GM11168 (cell line): ENCODE data around the gene SLC35E2B.
"Not testable (repeated sequence)": the region's sequence is repeated elsewhere in the genome, so short reads cannot be mapped to it uniquely, and the experiment has no call there.

Experiments used
- in situ Hi-C: fragments of 300-500 bp; cut with MboI; formaldehyde crosslinking; loops from one replicate; pipeline ENCODE4 v1.12.0; 2022; ENCODE audit warnings: low sequenced_read_pairs; ENCODE audit not compliant: unreplicated experiment

SLC35E2B gene

GRCh38 chr1:1692714-1693647, at the start of gene SLC35E2B:
TSS of gene SLC35E2B (minus strand) at chr1:1692795. CDS start at chr1:1676699, 16,096 bp downstream.
- in situ Hi-C loops: not testable (repeated sequence)

- in situ Hi-C loops: not testable (repeated sequence)
Measured at GRCh38 chr1:1741013-1741412, 48.4 kb upstream of the SLC35E2B start.

GRCh38 chr1:1738799-1739337, 46.3 kb upstream of the SLC35E2B start:
- in situ Hi-C loops: not testable (repeated sequence)

- in situ Hi-C loops: not testable (repeated sequence)
Measured at GRCh38 chr1:1737675-1738590, 45.3 kb upstream of the SLC35E2B start.

- in situ Hi-C loops: no loop called here
Measured at GRCh38 chr1:1732381-1732780, 39.8 kb upstream of the SLC35E2B start.

GRCh38 chr1:1730870-1731269, 38.3 kb upstream of the SLC35E2B start:
- in situ Hi-C loops: no loop called here

GRCh38 chr1:1730230-1730629, 37.6 kb upstream of the SLC35E2B start:
- in situ Hi-C loops: not testable (repeated sequence)

GRCh38 chr1:1729116-1729816, 36.7 kb upstream of the SLC35E2B start:
- in situ Hi-C loops: not testable (repeated sequence)

GRCh38 chr1:1728308-1729005, 35.9 kb upstream of the SLC35E2B start:
- in situ Hi-C loops: not testable (repeated sequence)

GRCh38 chr1:1727131-1727651, 34.6 kb upstream of the SLC35E2B start:
- in situ Hi-C loops: not testable (repeated sequence)

GRCh38 chr1:1726088-1726487, 33.5 kb upstream of the SLC35E2B start:
- in situ Hi-C loops: not testable (repeated sequence)

- in situ Hi-C loops: loop anchor here (5.0 kb wide), 1 partner anchor 67 kb away; the partner anchor contains the start of gene CDK11B
Measured at GRCh38 chr1:1724035-1724864, 31.7 kb upstream of the SLC35E2B start, which contains the start of gene CDK11A. TSS of gene CDK11A (minus strand) at chr1:1724357. CDS start at chr1:1722818, 1,539 bp downstream.

- in situ Hi-C loops: loop anchor here (5.0 kb wide), 1 partner anchor 64 kb away; the partner anchor contains the start of gene CDK11B
Measured at GRCh38 chr1:1721201-1721600, 28.6 kb upstream of the SLC35E2B start.

- in situ Hi-C loops: not testable (repeated sequence)
Measured at GRCh38 chr1:1715109-1715883, 22.7 kb upstream of the SLC35E2B start.

- in situ Hi-C loops: not testable (repeated sequence)
Measured at GRCh38 chr1:1707897-1708296, 15.3 kb upstream of the SLC35E2B start.

GRCh38 chr1:1707241-1707640, 14.6 kb upstream of the SLC35E2B start:
- in situ Hi-C loops: not testable (repeated sequence)

- in situ Hi-C loops: not testable (repeated sequence)
Measured at GRCh38 chr1:1705623-1706022, 13.0 kb upstream of the SLC35E2B start.
